Prostate gland (tissue), 2 donors: ENCODE results near the gene MEG3. TPM values are rescaled to one million over a fixed set of nuclear protein-coding genes. Genes with fewer than 3 reads are reported as not detected.

ENCODE experiments used
- DNase-seq: peaks from one replicate; pipeline ENCODE4 v3.0.0-alpha.2; 2019; ENCODE audit warnings: low spot score
- H3K27ac ChIP-seq, 2 donors: fragments of 200-600 bp; sonication (generic); 2 replicates each; pipeline ENCODE4 v1.5.1; 2017 to 2019
- H3K27me3 ChIP-seq: fragments of 200-600 bp; sonication (generic); replicated peaks from 2 replicates; pipeline ENCODE4 v1.5.1; 2019; ENCODE audit not compliant: insufficient read depth
- H3K36me3 ChIP-seq, 2 donors: fragments of 200-600 bp; sonication (generic); 1 replicate in 1 of 2; 2 replicates in 1 of 2; pipeline versions ENCODE4 v1.5.1 to v1.8.1; 2017 to 2019
- H3K4me1 ChIP-seq: fragments of 200-600 bp; sonication (generic); replicated peaks from 2 replicates; pipeline ENCODE4 v1.5.1; 2019
- H3K4me3 ChIP-seq, 2 donors: fragments of 200-600 bp; sonication (generic); 2 replicates each; pipeline ENCODE4 v1.5.1; 2017 to 2019
- H3K9me3 ChIP-seq: fragments of 200-600 bp; sonication (generic); 2 replicates; pipeline ENCODE4 v1.5.1; 2017
- POLR2A ChIP-seq: fragments of 450-650 bp; IDR thresholded peaks from one replicate; pipeline ENCODE4 v1.6.1; 2016; ENCODE audit warnings: antibody characterized with exemption, mild to moderate bottlenecking
- POLR2AphosphoS5 ChIP-seq: sonication (generic); formaldehyde crosslinking; IDR thresholded peaks from one replicate; pipeline ENCODE4 v1.6.1; 2017; ENCODE audit warnings: antibody characterized with exemption
- WGBS: methylation state at CpG from one replicate; pipeline ENCODE4 v1.1.5; 2018; 5-methylcytosine and 5-hydroxymethylcytosine counted together
- intact Hi-C: fragments of 100-400 bp; cut with DNase I; formaldehyde crosslinking; loops from one replicate; pipeline ENCODE4 v1.14.2; 2022
- total RNA-seq, 2 donors: library from RNA; depleted of rRNA; stranded (reverse); fragments of >200 nt; gene quantifications; one replicate each; pipeline ENCODE4 v1.1.0, GENCODE V29; 2016
- TF ChIP-seq, protein P1 (sequence below), 4 experiments: fragments of 200-600 bp in 2 of 4; fragments of 450-650 bp in 2 of 4; sonication (generic) in 2 of 4; IDR thresholded peaks; 1 replicate in 3 of 4; 2 replicates in 1 of 4; pipeline ENCODE4 v1.5.1; 2016 to 2019; ENCODE audit warnings: antibody characterized with exemption in 4 of 4, mild to moderate bottlenecking in 2 of 4, moderate library complexity in 2 of 4

The MEG3 gene
- total RNA-seq, 2 donors from 2014 or later: 21.9 to 135 TPM

DNA sequence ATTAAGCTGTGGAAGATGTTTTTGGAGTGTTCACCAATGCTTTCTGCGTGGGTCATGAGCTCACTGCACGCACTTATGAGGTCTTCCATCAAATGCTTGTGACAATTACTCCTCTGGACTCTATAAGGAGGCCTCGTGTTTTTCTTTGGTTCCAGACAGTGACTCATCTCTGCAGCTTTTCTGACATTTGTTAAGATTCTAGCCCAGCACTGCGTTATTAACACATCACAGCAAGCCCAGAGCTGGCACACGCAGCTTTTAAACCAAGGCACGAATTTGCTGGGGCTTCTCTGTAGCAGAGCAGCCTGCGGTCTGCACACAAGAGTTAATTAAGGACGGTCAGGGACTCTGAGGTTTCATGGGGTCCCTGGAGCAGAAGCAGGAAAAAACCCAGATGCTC is 16.9 kb downstream of the MEG3 start:
- no peak for TF ChIP-seq POLR2A
- TF ChIP-seq POLR2AphosphoS5: no peak
- TF ChIP-seq, protein P1, sequence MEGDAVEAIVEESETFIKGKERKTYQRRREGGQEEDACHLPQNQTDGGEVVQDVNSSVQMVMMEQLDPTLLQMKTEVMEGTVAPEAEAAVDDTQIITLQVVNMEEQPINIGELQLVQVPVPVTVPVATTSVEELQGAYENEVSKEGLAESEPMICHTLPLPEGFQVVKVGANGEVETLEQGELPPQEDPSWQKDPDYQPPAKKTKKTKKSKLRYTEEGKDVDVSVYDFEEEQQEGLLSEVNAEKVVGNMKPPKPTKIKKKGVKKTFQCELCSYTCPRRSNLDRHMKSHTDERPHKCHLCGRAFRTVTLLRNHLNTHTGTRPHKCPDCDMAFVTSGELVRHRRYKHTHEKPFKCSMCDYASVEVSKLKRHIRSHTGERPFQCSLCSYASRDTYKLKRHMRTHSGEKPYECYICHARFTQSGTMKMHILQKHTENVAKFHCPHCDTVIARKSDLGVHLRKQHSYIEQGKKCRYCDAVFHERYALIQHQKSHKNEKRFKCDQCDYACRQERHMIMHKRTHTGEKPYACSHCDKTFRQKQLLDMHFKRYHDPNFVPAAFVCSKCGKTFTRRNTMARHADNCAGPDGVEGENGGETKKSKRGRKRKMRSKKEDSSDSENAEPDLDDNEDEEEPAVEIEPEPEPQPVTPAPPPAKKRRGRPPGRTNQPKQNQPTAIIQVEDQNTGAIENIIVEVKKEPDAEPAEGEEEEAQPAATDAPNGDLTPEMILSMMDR (IDR thresholded peaks at IDR 0.05): no peak
- DNase-seq: no peak
- WGBS: 48% methylated on average over 8 of the region's 8 CpGs
- no peak overlapping the region for H3K4me3 ChIP-seq
- H3K4me1 ChIP-seq: no peaks in the 10 kb centered on the region
- no peaks in the 10 kb centered on the region for H3K9me3 ChIP-seq
- no peaks in the 10 kb centered on the region for H3K36me3 ChIP-seq
- intact Hi-C loops: no loop called here
- H3K27ac ChIP-seq: no peak overlapping the region
- no peaks in the 10 kb centered on the region for H3K27me3 ChIP-seq

DNA sequence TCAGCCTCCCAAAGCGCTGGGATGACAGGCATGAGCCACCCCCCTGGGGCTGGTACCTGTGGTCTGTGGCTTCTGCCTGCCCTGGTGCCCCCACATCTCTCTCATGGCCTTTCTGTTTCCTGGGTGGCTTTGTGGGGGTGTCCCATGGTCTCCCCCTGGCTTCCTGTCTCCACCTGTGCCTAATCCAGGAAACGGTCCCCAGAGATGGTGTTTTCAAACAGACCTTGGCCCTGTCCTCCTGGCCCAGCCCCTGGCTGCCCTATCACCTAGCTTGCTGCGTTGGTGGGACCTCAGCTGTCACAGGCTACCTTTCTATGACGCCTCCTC is 18.1 kb downstream of the MEG3 start:
- Histone ChIP-seq H3K27me3 (no peaks in the 10 kb centered on the region), H3K4me3 (no peak overlapping the region), H3K27ac (no peak overlapping the region), H3K4me1 (no peaks in the 10 kb centered on the region), H3K36me3 (no peaks in the 10 kb centered on the region), H3K9me3 (no peaks in the 10 kb centered on the region)
- intact Hi-C loops: no loop called here
- WGBS: 94% methylated on average over 4 of the region's 4 CpGs
- TF ChIP-seq POLR2AphosphoS5 (no peak), POLR2A (no peak)
- TF ChIP-seq, protein P1 (IDR thresholded peaks at IDR 0.05): no peak
- DNase-seq: no peak

- H3K4me3 ChIP-seq: no peak overlapping the region
- intact Hi-C loops: no loop called here
- no peaks in the 10 kb centered on the region for H3K27me3 ChIP-seq
- H3K36me3 ChIP-seq: no peaks in the 10 kb centered on the region
- no peak overlapping the region for H3K27ac ChIP-seq
- no peak for DNase-seq
- WGBS: 72% methylated on average over 9 of the region's 9 CpGs
- TF ChIP-seq POLR2AphosphoS5 (no peak), POLR2A (no peak)
- TF ChIP-seq, protein P1 (IDR thresholded peaks at IDR 0.05): no peak
- H3K9me3 ChIP-seq: no peaks in the 10 kb centered on the region
- no peaks in the 10 kb centered on the region for H3K4me1 ChIP-seq
These were observed 18.5 kb downstream of the MEG3 start for GRCh38 chr14:100844421-100844820.

- H3K36me3 ChIP-seq: no peaks in the 10 kb centered on the region
- no peak for DNase-seq
- no peaks in the 10 kb centered on the region for H3K27me3 ChIP-seq
- H3K27ac ChIP-seq: no peak overlapping the region
- 96% methylated on average over 13 of the region's 13 CpGs for WGBS
- no peaks in the 10 kb centered on the region for H3K9me3 ChIP-seq
- no peaks in the 10 kb centered on the region for H3K4me1 ChIP-seq
- TF ChIP-seq, protein P1 (IDR thresholded peaks at IDR 0.05): no peak
- TF ChIP-seq POLR2A (no peak), POLR2AphosphoS5 (no peak)
- intact Hi-C loops: no loop called here
- no peak overlapping the region for H3K4me3 ChIP-seq
These were observed 18.9 kb downstream of the MEG3 start for GRCh38 chr14:100844846-100845245.

GRCh38 chr14:100845341-100845740 is 19.4 kb downstream of the MEG3 start:
- Histone ChIP-seq H3K36me3 (no peaks in the 10 kb centered on the region), H3K27ac (no peak overlapping the region), H3K9me3 (no peaks in the 10 kb centered on the region), H3K4me3 (no peak overlapping the region), H3K4me1 (no peaks in the 10 kb centered on the region), H3K27me3 (no peaks in the 10 kb centered on the region)
- no peak for DNase-seq
- 92% methylated on average over 17 of the region's 17 CpGs for WGBS
- intact Hi-C loops: no loop called here
- TF ChIP-seq POLR2A: no peak
- TF ChIP-seq, protein P1 (IDR thresholded peaks at IDR 0.05): no peak
- TF ChIP-seq POLR2AphosphoS5: no peak
